HG02623 (cell line): ENCODE results near the gene ENO4.

ENCODE experiments used
- ATAC-seq: cut with Tn5 transposase; IDR thresholded peaks from one replicate; pipeline ENCODE4 v1.9.1; 2021; ENCODE audit warnings: moderate library complexity; ENCODE audit not compliant: unreplicated experiment

ENO4 gene

GRCh38 chr10:116866066-116866465, 16.8 kb downstream of the ENO4 start:
- no peak for ATAC-seq

DNA sequence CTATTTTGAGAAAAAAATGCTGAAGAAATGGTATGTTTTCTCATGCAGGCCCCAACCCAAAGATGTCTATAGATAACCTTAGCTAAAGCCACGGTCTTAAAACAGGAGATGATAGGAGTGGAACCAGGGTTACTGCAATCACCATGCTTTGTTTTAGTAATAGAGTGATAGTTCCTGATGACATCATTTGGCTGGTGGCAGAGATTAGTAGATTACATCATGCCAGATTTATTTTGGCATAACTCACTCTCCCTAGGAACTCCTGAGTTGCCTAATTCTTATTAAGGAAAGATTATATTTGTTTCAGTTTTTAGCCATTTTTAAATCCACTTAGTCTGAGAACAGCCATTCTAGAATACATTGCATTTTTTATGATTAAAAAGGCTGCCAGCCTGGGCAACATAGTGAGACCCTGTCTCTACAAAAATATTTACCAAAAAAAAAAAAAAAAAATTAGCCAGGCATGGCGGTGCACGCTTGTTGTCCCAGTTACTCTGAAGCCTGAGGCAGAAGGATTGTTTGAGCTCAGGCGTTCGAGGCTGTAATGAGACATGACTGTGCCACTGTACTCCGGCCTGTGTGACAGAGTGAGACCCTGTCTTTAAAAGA, 17.8 kb downstream of the ENO4 start:
- no peak for ATAC-seq

DNA sequence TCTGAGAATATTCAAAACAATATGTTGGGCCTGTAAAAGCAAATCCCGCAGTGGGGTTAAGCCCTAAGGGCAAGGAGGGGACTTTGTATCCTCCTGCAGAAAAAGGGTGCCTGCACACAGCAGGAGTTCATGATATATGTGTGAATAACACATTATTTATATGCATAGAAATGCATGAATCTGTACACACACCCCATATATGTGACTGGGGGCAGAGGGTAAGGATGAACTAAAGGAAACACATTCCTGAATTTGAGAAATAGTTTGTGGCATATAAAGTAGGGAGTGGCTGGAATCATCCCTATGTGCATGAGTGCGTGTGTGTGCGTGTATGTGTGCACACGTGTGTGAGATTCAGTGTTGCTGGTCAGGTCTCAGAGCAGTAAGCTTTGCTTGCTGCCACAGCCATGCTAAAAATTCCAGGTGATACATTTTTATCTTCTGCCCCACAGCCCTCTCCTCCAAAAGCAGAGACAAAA, 18.9 kb downstream of the ENO4 start:
- no peak for ATAC-seq

DNA sequence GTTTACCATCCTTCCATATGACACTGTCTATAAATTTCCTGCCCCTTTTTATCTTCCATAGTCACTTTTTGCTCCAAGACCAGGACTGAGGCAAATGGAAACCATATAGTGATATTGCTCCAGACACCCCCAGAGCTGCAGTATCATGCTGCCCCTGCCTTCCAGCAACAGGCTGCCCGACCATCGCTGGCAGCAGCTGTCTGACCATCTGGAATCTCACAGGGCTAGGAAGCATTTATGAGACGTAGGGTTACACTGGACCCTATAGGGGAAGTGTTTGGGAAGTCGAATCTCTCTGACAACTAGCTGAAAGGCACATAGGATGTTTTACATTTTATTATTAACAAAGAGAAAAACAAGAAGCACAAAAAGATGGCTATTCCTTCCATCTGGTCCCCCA, 19.4 kb downstream of the ENO4 start:
- ATAC-seq: no peak

DNA sequence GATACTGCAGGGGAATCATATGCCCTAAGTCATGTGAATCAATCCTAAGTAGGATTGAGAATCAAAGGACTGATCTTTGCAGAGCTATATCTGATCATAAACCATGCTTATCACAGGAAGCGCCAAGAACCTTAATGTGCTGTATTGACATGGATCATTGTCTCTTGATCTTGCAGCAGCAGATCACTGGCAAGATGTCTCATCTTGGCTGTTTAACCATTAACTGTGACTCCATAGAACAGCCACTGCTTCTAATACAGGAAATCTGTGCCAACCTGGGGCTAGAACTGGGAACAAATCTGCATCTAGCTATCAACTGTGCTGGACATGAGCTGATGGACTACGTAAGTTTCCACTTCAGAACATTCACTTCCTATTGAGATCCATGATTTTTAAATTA, 21.6 kb downstream of the ENO4 start:
- ATAC-seq: no peak

DNA sequence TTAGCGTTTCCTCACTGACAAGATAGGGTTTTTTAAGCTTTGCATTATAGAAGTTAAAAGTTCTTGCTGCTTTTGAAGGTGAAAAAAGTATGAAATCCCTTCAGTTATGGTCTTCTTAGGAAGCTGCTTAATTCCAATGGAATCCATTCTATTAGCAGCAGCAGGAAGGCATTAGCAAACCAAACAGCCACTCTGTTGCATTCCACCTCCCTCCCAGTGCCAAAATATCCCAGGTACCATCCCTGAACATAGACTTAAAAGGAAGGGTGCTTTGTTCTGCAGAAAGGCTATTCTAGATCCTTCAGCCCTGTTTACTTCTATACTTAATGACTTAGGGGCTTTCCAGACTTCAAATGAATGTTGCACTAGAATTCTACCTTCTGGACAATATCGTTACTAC, 23.8 kb downstream of the ENO4 start:
- ATAC-seq: no peak

GRCh38 chr10:116875897-116876296, 26.6 kb downstream of the ENO4 start:
- ATAC-seq: no peak

GRCh38 chr10:116877391-116877790, 28.1 kb downstream of the ENO4 start:
- no peak for ATAC-seq

GRCh38 chr10:116878123-116878522, 28.8 kb downstream of the ENO4 start:
- ATAC-seq: no peak

GRCh38 chr10:116879817-116880216, 30.5 kb downstream of the ENO4 start:
- no peak for ATAC-seq

- no peak for ATAC-seq
Measured at GRCh38 chr10:116880716-116881482, 31.6 kb downstream of the ENO4 start.

- no peak for ATAC-seq
Measured at GRCh38 chr10:116882639-116883038, 33.3 kb downstream of the ENO4 start.

DNA sequence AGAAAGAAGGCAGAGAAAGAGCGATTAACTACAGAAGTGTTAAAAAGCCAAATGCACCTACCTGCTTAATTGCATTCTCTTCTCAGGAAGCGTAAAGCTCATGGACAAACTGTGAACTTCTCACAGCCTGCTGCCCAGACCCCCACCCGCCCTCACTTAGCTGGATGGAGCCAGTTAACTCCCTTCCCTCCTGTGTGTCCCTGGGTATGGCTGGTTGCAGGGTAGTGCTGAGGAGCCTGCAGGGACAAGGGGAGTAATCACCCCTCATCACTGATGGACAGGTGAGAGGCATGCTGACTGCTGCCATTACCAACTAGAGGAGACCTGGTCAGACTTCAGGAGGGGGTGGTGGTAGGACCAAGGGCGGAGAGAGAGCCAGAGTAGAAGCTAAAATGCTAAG, 37.5 kb downstream of the ENO4 start:
- ATAC-seq: no peak

DNA sequence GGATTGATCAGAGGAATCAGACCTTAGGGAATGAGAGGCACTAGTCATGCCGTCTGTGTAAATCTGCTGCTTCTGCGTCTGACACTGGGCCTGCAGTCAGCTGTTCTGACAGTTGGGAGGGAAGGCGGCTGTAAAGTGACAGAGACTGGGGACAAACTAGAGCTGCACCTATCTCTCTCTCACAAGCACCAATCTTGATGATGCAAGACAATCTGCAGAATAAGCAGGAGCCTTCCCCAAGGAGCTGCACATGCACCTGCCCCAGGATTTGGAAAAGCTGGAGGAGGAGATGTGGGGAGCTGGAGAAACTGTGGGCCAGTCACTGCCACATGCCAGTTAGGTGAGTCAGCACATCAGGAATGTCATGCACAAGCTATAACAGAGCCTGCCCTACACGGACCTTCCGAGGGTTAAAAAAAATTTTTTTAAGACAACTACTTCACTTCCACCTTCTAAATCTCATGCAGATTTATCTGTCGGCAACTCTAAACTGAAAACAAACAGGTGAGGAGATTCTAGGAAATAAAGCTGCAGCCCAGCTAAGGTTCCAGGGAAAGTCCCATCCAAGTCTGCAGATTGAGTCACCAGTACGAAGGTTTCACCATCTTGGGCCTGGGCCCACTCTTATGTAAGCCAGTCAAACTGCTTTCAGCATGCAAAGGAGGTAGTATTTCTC, 39.2 kb downstream of the ENO4 start:
- ATAC-seq: no peak

DNA sequence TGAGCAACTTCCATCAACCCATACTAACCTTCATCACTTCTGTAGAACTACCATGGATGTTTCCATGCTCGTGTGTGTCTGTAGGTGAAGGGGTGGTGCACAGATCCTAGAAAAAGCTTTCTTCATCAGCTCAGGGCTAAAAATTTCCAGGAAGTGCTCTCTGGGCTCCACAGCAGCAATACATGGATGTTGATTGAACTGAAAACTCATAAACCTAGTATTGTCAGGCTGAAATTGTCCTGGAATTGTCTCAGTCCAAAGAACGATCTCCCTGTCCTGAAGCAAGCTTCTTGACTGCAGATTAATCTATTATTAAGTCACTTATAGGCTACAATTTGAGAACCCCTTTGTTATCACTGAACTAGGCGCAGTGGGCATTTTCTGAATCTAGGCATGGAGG, 39.8 kb downstream of the ENO4 start:
- no peak for ATAC-seq

DNA sequence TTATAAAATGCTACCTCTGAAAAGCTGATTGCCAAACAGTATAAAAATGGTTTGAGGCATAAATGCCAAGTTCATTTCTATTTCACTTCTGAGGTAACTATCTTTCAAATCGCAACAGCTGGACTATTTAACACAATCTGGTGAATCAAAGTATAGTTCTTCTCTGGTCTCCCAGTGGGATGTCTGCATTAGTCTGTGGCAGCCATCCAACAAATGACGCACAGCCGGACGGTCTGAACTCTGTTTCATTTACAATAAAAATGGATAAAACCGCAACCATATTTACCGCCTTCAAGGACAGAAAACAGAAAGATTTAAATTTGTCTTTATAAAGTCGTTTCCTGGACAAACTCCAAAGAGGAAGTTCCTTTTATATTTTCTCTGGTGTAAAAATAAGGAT, 41.9 kb downstream of the ENO4 start:
- no peak for ATAC-seq

DNA sequence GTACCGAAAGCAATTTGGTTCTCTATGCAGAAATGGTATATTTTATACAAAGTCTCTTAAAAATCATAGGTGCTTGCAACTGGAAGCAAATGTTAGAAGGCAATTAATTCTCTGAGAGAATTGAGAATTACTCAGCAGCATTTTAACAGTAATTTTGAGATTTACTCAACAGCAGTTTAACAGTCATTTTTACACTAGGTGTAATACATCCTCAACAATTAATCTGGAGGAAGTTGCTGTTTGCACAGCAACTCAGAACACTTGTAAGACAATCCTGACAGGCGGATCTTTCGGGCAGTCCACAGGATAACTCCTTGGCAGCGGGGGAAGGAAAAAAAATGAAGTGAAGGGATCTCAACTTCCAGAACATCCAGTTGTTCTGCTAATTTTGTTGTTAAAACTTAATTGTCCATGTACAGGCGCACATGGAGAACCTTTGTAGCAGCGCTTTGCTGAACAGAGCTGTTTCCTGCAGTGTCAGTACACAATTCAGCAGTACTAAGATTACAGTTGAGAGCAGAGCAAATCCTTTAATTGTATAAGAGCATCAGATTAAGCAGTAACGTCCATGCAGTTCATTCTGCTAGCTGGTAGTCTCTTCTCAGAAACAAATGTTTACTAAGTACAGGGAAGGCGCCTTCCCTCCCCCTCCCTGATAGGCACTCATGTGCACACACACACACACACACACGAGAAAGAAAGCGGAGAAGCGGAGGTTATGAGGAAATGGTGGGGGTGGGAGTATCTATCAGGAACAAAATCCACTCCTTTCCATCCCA, 43.8 kb downstream of the ENO4 start:
- no peak for ATAC-seq

DNA sequence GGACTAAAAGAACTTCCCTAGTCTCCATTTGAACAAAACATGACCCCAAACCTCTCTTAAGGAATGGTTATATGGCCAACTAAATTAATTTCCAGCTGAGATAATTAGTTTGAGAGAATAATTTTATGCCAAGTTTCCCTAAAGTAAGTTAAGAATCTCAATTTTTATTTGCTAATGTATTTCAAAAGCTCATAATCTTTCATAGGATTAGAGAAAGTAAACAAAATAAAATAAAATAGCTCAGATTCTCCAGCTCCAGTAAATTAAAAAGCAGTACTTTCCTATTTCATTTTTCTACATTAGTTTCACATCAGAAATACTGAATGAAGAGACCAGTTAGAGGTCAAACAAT, 44.4 kb downstream of the ENO4 start:
- no peak for ATAC-seq

- no peak for ATAC-seq
Measured at GRCh38 chr10:116899626-116900025, 50.3 kb downstream of the ENO4 start.

- no peak for ATAC-seq
Measured at GRCh38 chr10:116905845-116906210, 56.5 kb downstream of the ENO4 start.

DNA sequence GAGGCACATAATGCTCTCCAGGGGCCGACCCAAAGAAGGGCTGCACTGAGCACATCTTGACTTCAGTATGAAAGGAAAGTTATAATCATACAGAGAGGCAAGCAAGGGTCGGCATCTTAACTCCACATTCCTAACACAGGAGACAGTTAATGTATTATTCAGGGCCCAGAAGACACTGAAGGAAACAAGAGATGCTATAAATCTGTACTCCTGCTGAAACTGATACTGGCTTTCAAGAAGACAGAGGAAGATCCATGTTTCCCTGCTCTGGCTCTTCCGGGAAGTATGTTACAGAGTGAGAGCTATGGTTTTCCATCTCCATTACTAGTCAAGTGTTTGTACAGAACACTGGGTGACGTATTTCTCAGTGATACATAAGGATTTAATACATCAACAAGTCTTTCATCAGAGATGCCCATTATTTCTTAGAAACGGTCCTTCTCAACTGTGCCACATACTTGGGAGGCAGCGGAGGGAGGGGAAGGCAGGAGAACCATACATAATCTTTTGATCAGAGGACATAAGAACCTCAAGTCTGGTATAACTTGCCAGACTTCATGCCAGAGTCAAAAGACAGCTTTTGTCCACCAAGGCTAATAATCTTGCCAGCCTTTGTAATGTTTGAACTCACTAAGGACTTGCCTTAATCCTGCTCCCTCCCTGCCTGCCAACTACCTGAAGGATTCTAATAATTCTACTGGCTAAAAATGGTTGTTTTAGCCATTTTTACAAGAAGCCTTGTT, 58.1 kb downstream of the ENO4 start:
- no peak for ATAC-seq
